SKM-1 (cell line): ENCODE results near the gene FTH1.
"Not testable (repeated sequence)": the region's sequence is repeated elsewhere in the genome, so short reads cannot be mapped to it uniquely, and the experiment has no call there.

ENCODE experiments used
- DNase-seq: peaks from one replicate; lab custom pipeline; 2025; ENCODE audit not compliant: unreplicated experiment; lab: John Stamatoyannopoulos, UW

Gene FTH1

GRCh38 chr11:61967116-61967923, at the start of gene FTH1:
FTH1 (minus strand) TSS chr11:61967634; CDS start chr11:61967425, 209 bp downstream.
- peak; percentile 76 for DNase-seq

GRCh38 chr11:62015615-62016014, 48.2 kb upstream of the FTH1 start:
- DNase-seq, result no peak

- no peak for DNase-seq
Observed at GRCh38 chr11:62013537-62014476, 46.4 kb upstream of the FTH1 start.

DNA sequence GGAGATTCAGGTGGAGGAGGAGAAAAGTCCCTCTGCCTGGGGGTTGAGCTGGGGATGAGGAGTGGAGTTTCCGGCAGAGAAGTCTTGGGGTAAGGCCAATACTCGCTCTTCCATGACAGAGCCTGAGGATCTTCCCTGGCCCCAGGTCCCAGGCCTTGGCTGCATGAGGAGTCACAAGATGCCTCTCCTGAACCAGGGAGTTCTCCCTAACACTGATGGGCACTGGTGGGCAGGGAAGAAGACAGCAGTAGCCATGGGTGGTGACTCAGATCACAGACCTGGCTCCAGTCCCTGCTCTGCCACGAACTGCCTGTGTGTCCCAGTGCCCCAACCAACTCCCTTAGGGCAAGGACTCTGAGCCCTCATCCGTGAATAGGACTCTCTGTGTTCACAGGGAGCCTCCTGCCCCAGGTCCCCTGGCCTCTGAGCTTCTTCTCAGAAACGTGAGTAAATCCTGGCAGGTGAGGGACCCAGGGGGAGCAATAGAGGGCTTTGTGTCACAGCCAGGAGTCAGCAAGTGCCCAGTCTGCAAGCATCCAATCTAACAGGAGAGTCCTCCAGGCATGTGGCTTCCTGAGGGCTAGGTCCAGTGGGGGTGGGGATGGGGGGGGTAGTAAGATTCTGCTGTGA, 45.5 kb upstream of the FTH1 start:
- no peak for DNase-seq

DNA sequence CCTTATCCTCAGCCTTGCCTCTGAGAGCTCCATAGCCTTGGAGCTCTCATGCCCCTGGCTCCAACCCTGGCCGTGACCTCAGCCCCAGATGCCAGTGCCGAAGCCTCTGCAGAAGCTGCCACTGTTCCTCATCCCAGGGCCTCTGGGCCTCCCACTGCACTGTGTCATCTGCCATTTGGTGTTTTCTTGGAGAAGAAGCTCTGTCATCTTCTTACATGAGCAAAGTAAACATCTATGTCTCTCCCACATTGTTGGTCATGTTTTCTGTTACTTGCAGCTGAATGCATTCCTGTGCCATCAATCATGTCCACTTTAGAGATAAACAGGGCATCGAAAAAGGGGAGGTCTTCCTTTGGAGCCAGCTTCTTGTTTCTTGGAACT, 45.0 kb upstream of the FTH1 start:
- DNase-seq, result no peak

DNA sequence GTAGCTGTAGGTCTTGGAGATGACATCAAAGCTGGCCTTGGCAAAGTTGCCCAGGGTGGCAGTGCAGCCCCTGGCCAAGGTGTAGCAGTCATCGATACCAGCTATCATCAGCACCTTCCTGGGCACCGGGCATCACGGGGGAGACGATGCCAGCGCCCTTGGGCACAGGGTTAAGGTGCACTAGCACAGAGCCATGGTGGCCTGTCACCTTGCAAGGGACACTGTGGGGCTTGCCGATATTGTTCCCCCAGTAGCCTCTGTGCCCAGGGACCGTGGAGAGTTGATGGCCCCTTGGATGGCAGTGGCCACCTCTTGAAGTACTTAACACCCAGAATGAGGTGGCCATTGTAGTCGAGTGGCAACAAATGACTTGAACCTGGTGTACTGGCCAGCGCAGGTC, 44.4 kb upstream of the FTH1 start:
- DNase-seq, result no peak

DNA sequence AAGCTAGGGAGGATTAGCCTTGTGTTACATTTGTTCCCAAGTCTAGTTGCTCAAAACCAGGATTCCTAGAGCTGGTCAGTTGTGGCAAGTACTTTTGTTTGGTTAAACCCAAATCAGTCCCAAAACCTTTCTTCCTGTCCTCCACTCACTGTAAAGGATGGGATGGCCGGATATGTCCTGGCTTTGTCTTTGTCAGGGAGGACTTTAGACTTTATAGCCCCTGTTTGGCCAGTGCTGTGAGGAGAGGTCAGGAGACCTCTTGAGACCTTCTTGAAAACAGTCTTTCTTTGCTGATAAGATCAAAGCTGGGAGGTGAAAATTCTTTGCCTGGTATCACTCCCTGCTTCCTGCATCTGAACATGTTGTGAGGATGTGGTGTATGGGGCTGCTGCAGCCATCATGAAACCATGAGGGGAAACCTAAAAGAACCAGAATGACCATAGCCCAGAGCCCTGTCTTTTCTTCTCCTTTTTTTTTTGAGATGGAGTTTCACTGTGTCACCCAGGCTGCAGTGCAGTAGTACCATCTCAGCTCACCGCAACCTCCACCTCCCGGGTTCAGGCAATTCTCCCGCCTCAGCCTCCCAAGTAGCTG, 43.6 kb upstream of the FTH1 start:
- DNase-seq, result no peak

GRCh38 chr11:62008193-62008592, 40.8 kb upstream of the FTH1 start:
- DNase-seq, result no peak

- peak; percentile 50 for DNase-seq
Observed at GRCh38 chr11:62004473-62004872, 37.0 kb upstream of the FTH1 start.

DNA sequence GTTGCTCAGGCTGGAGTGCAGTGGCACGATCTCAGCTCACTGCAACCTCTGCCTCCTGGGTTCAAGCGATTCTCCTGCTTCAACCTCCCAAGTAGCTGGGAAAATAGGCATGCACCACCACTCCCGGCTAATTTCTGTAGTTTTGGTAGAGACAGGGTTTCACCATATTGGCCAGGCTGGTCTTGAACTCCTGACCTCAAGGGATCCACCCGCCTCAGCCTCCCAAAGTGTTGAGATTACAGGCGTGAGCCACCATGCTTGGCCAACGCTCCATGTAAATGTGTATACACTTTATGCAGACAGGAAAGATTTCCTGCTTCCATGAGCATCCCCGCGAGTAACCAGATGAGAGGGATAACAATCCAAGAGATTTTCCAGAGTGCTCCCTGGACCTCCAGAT, 34.8 kb upstream of the FTH1 start:
- DNase-seq, result not testable (repeated sequence)

DNA sequence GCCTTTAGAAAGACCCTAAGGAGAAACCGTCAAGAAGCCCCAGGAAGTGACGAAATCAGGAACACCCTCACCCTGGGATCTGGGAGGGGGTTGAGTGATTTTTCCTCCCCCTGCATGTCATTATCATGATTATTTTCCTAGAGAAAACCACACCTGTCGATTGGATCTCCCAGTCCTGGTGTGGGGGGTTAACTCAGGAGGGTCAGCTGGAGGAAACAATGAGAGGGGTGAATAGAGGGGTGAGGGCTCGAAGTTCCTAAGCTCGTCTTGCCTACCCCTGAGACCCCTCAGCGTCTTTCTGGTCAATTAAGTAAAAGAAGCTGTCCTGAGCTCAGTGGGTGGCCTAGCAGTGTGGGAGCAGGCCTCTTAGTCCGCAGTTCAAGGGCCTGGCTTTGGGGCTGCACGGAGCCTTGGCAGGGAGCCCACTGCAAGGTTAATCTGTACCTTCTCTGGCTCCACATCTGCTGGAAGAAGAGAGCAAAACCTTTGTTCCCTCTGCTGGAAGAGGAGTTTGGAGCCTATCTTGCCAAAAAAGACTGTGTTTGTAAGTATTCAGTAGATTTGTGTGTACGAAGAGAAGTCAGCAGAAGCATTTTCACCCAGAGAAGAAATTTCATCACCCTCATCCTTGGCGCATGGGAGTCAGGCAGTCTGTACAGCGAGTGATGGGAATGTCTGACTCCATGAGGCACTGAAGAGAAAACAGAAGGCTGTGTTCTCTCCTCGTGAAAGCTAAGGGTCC, 34.2 kb upstream of the FTH1 start:
- DNase-seq, result no peak

DNA sequence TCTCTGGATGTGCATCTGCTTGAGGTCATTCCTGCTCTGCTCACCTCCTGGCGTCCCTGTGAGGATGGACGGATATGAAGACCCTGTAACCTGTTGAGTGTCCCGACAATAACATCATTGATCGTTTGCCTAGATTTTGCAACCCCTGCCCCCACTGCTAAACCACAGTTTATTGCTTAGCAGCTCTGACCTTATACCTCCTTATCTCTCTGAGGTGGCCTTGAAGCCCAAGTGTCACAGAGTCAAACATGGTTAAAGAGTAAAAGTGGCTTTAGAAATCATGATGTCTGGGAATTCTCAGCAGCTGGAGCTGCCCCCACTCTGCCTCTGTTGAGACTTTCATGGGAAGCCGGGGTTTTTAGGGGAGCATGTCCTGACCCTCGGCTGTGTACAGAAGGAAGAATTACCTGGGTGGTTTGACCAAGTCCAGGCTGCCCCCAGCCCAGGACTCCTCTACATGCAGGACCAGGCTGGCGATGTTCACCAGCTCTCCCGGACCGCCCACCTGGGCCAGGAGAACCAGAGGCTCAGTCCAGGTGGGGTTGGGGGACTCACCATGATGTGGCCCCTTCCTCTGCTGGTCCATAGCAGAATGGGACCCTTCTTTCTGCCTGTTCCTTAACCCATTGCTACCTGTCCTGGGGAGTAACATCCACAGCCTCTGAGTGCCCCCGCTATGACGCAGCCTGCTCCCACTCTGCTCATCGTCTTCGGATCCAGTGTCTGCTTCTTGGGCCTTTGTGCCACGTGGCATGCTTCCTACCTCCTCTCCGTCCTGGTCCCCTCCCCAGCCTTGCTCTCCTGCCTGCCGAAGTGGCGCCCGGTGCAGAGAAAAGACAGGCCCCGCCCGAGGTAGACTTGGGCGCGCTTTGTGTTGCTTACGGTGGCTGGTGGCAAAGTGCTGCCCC, 33.4 kb upstream of the FTH1 start:
- no peak for DNase-seq

GRCh38 chr11:61999141-61999975, 31.9 kb upstream of the FTH1 start:
- DNase-seq, result peak; percentile 34

DNA sequence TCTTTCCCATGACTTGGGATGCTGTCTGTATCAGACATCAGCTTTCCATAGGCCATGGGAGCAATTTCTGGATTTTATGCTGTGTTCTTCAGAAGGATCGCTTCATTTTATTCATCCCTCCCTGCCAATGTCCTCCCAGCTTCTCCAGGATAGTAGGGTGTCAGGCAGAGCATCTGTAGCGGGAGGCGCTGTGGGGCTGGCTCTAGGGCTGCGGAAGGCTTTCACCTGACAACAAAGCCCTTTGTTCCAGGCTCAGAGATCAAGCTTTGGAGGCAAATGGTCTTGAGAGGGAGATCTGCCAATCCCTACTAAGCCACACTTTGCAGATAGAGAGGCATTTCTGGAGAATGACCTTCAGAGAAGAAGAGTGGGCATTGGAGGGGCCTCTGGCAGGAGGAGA, 29.5 kb upstream of the FTH1 start:
- no peak for DNase-seq

GRCh38 chr11:61994981-61995380, 27.5 kb upstream of the FTH1 start:
- DNase-seq, result no peak

- no peak for DNase-seq
Observed at GRCh38 chr11:61985869-61986268, 18.4 kb upstream of the FTH1 start.

- DNase-seq, result no peak
Observed at GRCh38 chr11:61983419-61983818, 16.0 kb upstream of the FTH1 start.

DNA sequence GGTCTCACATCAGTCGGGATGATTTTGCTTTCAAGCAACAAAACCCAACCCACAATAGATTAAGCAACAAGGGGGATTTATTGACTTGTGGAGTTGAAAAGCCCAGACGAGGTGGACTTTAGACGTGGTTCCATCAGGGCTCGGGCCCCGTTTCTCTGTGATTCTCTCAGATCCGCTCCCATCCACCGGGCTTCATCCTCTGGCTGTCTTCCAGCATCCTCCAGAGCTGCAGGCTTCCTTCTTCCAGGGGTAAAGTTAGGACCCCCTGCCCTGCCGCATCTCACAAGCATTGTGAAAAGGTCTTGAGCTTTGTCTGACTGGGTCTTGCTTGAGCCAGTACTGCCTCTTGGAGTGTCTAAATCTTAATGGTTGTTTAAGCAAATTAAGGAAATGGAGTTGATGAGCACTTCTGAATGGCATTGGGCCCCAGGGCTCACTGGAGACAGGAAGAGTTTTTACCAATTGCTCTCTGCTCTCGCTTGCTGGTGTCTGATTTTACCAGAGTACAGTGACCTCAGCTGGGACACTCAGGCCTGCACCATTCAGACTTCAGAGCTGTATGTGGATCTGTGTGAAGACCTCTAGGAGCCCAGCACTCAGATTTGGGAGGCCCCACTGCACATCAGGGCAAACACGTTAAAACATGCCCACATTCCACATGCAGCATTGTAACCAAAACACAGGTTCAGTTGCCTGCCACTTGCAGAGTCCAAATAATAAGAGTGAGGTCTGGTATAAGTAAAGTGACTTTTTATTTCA, 13.5 kb upstream of the FTH1 start:
- DNase-seq, result no peak
